ENCODE results near the gene HOXD1.

HOXD1 gene

GRCh38 chr2:176154576-176155252 lies 33.8 kb upstream of the HOXD1 start:
- DNase-seq, result no peak

- no peak for DNase-seq
These were observed 33.0 kb upstream of the HOXD1 start for GRCh38 chr2:176155356-176156044.

GRCh38 chr2:176156301-176156806 lies 32.1 kb upstream of the HOXD1 start:
- no peak for DNase-seq

- DNase-seq, result no peak
These were observed 31.5 kb upstream of the HOXD1 start, which contains the start of gene HOXD3 for GRCh38 chr2:176156807-176157498. Gene HOXD3, plus strand, starts transcription at chr2:176157307. Its CDS starts 11,808 bp downstream, at chr2:176169115.

- DNase-seq, result no peak
These were observed 30.8 kb upstream of the HOXD1 start for GRCh38 chr2:176157499-176158185.

GRCh38 chr2:176158186-176158591 lies 30.3 kb upstream of the HOXD1 start:
- DNase-seq, result no peak

- DNase-seq, result no peak
These were observed 29.4 kb upstream of the HOXD1 start for GRCh38 chr2:176158855-176159662.

GRCh38 chr2:176159663-176160250 lies 28.7 kb upstream of the HOXD1 start:
- no peak for DNase-seq

- DNase-seq, result no peak
These were observed 28.1 kb upstream of the HOXD1 start for GRCh38 chr2:176160251-176160985.

- no peak for DNase-seq
These were observed 27.3 kb upstream of the HOXD1 start for GRCh38 chr2:176160986-176161824.

GRCh38 chr2:176161825-176162626 lies 26.4 kb upstream of the HOXD1 start:
- no peak for DNase-seq

- DNase-seq, result no peak
These were observed 25.4 kb upstream of the HOXD1 start for GRCh38 chr2:176162911-176163671.

- no peak for DNase-seq
These were observed 24.8 kb upstream of the HOXD1 start for GRCh38 chr2:176163672-176164056.

GRCh38 chr2:176164201-176164600 lies 24.3 kb upstream of the HOXD1 start:
- no peak for DNase-seq

- no peak for DNase-seq
These were observed 23.7 kb upstream of the HOXD1 start for GRCh38 chr2:176164611-176165369.

- no peak for DNase-seq
These were observed 23.0 kb upstream of the HOXD1 start for GRCh38 chr2:176165370-176166050.

GRCh38 chr2:176166272-176166671 lies 22.2 kb upstream of the HOXD1 start:
- no peak for DNase-seq

Data from activated CD4-positive, alpha-beta T cell treated with anti-CD3 and anti-CD28 coated beads, Interleukin-2, amount 50 U/mL, for 1 hour (primary cell).